Jurkat, Clone E6-1 (cell line): ENCODE results near the gene MLLT1.

Experiments used
- DNase-seq: peaks from one replicate; pipeline ENCODE4 v3.0.0-alpha.2; 2011; ENCODE audit warnings: low read depth, low spot score
- H3K4me3 ChIP-seq: 2 replicates; pipeline ENCODE4 v1.5.1; 2011; ENCODE audit warnings: mild to moderate bottlenecking, low read length, control low read depth, moderate library complexity

MLLT1 gene

DNA sequence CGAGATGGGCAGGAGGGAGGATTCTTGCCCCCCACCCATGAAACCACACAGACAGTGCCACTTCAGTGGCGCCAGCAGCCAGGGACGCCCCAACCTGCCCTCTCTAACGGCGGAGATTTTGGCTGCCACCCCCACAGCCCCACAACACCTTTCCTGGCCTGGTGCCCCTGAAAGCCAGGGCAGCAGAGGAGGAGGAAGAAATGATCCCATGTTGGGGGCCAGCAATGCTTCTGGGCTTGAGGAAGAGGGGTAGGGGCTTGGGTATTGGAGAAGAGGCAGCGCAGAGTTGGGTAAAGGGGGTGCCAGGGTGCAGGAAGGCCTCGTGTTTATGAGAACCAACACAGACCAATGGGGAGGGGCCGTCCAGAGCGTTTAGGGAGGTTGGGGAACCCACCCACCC lies 1.7 kb downstream of the MLLT1 start:
- peak overlapping the region; percentile 86 for H3K4me3 ChIP-seq

DNA sequence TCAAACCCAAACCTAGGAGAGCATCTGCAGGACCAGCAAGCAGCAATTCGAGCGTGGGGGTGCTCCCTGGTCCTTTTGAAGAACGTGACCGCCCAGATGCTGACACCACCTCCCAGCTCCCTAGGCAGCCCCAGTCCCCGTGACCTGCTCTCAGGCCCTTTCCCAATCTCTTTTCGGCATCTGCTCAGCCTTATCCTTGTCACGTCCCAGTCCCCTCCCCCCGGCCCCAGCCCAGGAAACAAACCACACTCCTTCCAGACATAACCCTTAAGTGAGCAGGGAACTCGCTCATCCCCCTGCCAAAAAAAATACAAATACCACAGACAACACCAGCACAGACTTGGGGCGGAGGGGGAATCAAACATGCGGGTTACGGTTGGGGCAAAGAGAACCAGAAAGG lies 3.3 kb downstream of the MLLT1 start:
- DNase-seq: no peak
- no peak overlapping the region for H3K4me3 ChIP-seq

More for the DNA sequence above, 1.7 kb downstream of the MLLT1 start:
- DNase-seq: no peak

DNA sequence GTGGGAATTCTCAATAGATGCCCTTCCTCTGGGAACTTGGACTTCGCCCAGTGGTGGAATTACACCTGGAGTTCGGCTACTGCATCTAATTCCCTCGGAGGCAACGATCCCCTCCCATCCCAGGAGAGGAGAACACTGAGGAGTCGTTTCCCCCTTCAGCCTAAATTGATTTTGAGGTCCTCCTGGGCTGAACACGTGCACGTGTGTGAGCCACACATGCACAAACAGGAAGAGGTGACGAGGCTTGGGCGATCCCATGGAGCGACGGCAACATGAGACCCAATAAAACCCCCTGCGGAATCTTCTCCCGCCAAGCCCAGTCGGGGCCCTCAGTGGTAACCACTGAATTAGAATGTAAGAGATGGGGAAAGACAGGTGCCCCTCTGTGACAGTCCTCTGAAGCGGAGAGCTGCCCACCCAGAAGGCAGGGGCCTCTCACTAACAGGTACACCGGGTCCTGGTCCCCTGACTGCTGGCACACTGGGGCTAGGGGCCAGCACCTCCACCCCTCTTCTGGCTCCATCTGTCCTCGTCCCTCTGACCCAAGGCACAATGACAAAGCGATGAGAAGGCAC lies 4.5 kb downstream of the MLLT1 start:
- no peak overlapping the region for H3K4me3 ChIP-seq

DNA sequence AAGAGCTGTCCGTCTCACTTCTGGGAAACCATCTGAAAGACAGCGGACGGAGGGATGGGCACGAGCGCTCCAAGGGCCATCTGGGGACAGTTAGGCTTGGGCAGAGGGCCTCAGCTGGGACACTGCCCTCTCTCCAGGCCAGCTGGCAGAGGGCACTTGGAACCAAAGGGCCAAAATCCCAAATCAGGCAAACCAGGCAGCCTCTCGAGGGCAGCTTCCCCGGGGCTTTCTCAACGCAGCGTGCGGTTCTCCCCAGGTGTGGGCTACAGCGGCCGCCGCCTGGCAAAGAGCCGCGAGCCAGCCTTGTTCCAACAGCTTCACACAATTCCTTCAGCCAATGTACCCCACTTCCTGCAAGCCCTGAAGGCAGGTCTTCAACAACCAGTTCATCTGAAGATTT lies 5.0 kb downstream of the MLLT1 start:
- no peak overlapping the region for H3K4me3 ChIP-seq
- DNase-seq: no peak

More for the DNA sequence above, 4.5 kb downstream of the MLLT1 start:
- no peak for DNase-seq

DNA sequence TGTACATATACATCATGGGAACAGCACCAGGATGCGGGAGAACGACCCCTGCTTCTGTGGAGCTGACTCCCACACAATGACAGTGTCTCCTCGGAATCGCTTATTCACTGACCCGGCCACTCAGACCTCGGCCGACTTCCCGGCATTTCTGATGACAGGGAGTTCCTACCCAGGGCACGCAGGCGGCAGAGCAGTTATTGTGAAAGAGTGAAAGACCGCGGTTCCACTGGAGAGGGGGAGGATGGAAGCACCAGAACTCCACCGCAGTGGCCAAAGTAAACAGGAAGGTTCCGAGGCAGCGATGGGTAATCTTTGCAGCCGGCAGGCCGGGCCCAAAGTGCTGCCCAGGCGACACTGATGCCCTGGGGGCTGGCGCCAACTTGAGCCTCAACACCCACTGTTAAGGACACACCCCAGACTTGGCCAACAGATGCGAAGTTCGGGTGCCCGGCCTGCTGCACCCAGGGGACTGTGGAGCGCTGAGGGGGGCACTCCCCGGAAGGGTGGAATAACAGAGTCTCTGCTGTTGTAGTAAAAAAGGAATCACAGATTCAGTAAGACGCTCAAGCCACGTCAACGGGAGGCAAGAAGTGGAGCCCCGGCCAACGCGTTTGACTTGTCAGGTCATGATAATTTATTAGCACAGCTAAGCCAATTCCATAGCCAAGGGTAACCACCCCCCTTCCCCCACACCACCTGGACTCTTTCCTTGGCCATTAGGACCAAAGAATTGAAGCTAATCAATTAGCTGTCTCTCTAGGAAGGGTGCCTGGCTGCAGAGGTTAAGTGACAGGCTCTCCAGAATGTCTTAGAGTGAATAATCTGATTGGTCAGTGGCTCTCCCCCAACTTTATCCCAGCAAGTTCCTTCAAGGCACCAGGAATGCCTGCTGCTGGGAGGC lies 5.8 kb downstream of the MLLT1 start:
- no peak for DNase-seq
- H3K4me3 ChIP-seq: no peak overlapping the region

DNA sequence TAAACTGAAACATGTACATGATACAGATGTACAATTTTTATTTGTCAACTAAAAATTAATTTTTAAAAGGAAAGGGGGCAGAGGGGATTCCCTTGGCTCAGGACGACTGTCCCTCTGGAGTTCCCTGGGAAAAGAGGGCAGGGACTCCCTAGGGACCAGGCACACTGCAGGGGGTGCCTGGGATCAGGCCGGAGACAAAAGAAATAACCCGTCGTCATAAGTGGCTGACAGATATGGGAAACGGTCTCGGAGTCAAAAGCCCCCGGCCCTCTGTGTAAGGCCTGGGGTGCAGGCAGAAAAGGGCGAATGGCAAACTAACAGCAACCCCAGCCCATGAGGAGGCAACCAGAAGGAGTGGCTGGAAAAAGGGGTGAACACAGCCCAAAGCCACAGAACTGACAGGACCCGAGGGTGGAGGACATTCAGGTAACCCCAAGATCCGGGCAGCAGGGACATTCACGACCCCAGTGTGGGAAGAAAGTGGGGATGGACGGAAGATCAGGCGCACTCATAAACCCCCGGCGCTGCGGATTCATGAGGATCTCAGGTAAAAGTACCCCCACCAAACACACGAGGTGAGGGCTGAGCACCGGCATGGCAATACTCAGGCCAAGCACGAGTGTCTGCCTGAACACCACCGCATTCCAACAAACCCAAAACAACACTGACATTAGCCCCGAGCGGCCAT lies 6.7 kb downstream of the MLLT1 start:
- H3K4me3 ChIP-seq: no peak overlapping the region
- no peak for DNase-seq

DNA sequence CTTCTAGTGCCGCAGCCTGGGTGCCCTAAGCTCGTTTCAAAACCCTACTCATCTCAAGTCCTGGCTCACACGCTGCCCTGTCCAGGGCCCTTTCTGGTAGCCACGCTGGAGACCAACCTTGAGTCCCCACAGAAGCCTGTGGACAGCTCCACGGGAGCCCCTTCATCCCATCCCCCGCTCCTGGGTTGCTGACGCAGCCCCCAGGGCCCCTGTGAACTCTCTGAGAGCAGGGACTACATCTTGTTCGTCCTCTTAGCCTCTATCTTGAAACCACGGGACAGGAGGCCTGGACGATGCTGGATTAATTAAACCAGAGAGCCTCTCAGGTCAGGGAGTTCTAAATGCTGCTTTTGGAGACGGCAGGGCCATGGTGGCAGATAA lies 7.4 kb downstream of the MLLT1 start:
- H3K4me3 ChIP-seq: no peak overlapping the region
- DNase-seq: no peak

DNA sequence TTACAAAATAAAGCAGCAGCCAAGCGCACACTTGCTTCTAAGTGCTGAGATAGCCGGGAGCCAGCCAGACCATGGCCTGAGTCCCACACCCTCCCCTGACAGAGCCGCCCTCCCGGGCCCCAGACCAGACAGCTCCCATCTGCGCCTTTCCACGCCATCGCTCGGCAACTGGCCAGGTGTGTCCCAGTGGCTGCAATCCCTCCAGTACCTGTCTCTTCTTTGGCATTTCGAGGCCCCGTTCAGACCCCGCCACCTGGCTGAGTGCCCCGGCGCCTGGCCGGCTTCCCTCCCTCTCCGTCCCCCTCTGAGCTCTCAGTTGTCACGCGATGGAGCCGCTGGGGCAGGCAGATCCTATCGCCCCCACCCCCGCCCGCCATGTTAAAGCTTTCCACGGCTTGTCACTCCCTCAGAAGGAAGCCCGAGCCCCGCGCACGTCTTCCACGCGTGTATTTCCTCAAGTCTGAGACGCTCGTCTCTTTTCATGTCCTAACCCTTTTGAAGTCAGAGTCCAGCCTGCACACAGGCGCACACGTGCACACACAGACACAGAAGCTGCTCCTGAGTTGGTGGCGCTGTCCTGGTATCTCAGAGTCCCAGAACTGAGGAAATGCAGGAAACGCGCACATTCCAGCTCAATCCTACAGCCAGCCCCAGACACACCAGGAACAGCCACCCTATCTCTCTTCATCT lies 7.9 kb downstream of the MLLT1 start:
- no peak overlapping the region for H3K4me3 ChIP-seq
- DNase-seq: no peak

DNA sequence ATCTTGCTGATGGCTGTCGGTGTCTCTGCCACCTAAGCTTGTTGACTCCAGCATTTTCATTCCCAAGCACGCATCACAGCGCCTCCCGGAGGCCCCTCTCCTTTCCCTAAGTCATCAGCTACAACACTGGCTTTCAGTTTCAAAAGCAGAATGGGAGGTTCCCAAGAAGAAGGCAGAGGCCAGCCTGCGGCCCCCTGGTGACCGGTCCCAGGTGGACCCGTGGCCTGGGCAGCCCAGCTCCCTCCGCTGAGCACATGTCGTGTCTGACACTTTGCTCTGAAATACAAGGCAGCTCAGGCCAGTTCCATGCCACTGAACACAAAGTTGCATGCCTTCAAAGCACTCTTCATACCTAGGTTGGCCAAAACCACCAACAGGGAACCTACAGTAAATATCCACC lies 8.5 kb downstream of the MLLT1 start:
- H3K4me3 ChIP-seq: no peak overlapping the region
- DNase-seq: no peak

DNA sequence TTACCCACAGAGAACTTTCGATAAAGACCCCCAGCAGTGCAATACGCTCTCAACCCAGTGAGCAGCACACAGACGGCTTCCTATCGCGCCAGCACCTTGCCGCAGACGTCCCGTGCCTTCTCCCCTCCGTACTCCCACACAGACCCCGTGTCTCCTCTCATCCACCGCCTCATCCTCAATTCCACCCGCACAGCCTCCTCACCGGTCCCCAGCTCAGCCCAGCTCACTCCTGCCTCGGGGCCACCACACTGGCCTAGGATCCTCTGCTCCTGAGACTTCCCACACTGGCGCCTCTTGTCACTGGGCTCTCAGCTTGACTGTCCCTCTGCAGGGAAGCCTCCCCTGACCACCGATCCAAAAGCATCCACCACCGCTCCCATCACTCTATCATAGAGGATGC lies 9.0 kb downstream of the MLLT1 start:
- no peak overlapping the region for H3K4me3 ChIP-seq
- no peak for DNase-seq

DNA sequence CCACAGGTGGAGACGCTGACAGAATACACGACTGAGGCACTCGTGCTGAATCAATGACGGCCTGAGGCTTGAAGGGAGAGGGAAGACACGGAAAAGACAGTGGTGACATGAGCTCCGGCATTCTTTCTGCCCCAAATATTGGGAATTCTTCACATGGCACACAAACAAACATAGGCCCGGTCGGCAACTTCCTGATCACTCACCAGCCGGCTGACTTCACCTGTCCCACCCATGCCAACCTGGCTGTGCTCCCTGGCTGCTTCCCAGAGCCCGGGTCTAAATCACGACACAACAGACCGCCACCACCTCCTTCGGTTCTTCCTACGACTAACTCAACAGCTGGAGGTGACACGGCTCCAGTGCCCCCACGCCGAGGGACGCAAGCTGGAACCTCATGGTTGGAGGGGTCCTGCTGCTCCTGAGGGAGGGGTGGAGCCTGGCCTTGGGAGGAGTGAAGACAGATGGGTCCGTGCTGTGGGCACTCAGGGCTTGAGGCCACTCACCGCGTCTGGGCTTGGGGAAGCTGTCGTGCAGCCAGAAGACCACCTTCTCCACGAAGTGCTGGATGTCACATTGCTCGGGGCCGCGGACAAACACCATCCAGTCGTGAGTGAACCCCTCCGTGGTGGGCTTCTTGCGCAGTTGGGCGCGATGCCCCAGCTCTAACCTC lies 9.6 kb downstream of the MLLT1 start:
- no peak for DNase-seq
- H3K4me3 ChIP-seq: no peak overlapping the region

DNA sequence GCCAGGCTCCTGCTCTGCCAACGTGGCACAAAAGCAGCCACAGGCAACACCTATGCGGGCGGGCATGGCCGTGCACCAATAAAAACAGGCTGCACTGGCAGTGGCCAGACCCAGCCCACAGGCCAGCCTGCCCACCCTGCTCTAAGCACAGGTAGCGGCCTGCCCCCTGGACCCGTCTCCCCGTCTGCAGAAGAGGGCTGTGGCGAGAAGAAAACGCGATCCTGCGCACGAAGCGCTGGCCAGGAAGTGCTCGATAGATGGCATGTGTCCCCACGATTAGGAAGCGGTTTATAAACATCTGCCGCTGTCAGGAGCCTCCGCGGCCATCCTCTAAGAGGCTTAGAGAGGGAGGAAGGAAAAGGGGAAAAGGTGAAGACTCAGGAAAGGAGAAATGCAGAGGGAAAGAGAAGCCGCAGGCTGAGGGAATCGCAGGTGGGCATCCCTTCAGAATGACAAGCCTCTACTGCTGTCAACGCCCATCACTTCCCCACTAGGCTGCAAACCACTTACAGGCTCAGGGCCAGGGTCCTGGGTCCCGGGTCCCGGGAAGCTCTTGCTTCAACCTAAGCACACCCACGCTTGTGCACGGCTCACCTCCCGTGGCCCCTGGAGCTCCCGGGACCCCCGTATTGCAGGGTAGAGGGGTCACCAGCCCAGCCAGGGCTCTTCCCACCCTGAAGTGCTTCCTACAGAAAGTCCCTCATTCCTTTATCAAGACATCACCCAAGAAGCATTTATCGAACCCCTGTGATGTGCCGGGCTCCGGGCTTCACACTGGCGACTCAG lies 10.5 kb downstream of the MLLT1 start:
- DNase-seq: no peak
- no peak overlapping the region for H3K4me3 ChIP-seq

DNA sequence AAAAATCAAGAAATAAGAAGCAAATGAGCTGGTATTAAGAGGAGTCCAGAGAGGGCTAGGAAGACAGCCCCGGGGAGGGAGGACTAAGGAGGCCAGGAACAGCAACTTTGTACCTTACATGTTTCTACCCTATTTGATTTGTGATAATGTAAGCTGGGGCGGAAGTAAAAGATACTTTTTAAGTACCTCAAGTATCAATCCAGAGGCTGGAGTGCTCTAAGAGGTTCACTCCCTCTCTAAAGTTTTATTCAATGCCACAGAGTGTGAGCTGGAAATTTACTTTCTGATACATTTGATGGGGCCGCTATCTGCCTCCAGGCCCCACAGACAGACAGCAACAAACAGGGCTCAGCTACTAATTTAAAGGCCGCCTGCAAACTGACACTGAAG lies 11.4 kb downstream of the MLLT1 start:
- H3K4me3 ChIP-seq: no peak overlapping the region
- no peak for DNase-seq

DNA sequence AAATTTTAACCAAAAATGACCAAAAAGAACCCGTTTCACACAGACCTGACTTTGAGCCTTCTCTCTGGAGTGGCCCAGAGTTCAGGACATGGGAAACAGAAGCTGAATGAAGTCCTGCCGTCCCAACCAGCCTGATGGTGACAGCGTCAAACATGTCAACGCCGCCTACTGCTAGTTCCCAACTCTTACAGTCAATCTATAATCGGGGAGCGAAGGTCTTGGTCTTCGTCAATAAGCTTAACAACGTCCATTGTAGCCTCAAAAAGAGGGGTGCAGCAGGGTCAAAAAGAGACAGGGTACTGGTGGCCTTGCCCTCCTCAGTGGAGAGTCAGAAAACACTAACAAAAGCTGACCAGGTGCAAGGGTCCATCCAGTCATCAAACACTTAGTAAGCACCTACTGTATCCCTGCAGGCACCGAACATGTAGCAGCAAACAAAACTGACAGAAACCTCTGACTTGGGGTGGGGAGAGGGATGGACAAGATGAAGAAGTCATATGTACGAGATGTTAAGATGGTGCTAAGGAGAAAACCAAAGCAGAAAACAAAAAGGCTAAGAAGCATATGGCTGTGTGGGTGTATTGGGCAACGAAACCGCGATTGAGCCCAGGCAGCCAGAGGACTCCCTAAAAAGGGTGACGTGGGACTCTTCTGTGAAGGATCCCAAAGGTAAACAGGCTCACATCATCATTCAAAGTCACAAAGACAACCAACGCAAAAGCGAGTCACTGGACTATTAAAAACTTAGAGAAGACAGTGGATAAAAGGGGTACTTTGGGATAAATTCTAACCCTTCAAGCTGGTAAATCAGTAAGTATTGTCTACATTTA lies 12.0 kb downstream of the MLLT1 start:
- no peak overlapping the region for H3K4me3 ChIP-seq
- no peak for DNase-seq

DNA sequence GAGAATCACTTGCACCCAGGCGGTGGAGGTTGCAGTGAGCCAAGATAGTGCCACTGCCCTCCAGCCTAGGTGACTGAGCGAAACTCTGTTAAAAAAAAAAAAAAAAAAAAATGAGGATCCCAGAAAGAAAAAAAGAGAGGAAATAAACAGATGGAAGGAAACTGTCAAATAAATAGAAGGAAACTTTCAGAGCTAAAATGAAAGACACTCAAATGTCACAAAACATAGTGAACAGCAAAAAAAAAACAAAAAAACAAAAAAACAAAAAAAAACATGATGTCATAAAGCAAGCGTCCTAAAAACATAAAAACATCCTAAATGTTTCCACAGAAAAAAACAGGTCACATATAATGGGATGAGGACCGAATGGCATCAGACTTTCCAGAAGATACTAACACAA lies 15.0 kb downstream of the MLLT1 start:
- no peak for DNase-seq
- H3K4me3 ChIP-seq: no peak overlapping the region

DNA sequence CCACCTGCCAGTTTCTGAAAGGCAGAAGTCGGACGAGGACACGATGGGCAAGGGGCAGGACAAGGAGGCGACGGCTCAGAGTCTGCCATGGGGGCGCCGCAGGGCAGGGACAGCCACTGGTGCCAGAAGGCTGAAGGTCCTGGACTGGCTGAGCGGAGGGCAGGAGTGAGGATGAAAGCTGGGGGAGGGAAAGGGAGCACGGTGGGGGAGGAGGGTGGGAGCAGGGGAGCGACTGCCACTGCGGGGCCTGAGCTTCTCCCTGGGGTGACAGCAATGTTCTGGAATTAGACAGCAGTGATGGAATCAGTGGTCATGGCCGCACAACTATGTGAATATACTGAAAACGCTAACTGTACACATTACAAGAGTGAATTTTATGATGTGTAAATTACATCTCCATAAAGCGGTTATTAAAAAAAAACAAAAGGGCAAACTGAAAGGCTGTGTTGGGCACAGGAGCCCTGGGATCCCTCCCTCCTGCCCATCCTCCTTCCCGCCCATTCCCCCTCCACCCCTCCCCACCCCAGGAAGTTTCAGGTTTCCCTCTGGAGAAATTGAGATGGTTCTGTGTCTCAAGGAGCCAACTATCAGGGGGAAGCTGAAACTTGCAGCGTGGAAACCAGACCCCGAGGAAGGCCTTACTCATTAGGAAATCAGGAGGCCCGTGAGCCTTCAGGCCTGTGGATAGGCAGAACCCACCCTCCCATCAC lies 15.9 kb downstream of the MLLT1 start:
- H3K4me3 ChIP-seq: no peak overlapping the region
- DNase-seq: no peak

DNA sequence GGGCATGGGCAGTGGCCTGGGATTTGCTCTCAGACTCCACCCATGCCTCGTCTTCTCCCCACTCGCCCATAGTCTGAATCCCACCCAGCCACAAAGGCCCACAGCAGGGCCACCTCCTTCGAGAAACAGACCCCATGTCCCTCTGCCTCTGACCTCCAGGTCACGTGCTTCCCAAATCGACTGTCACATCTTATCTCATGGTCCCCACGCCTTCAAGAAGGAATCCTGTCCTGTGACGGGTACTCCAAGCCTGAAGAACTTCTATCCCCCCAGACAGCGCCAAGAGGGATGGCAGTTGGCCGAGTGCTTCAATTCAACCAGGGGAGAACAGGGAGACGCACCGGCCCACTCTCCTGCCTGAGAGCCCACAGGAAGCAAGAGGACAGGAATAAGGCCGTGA lies 16.5 kb downstream of the MLLT1 start:
- no peak for DNase-seq
- no peak overlapping the region for H3K4me3 ChIP-seq
